HepG2 (cell line): ENCODE measurements around the gene CYBRD1. TPM values are rescaled to one million over a fixed set of nuclear protein-coding genes. Genes with fewer than 3 reads are reported as not detected.

Experiments used
- AGO1 ChIP-seq: fragments of 200-400 bp; formaldehyde crosslinking; IDR thresholded peaks from 2 replicates; pipeline ENCODE4 v1.6.1; 2017; ENCODE audit warnings: mild to moderate bottlenecking, low read depth, low read length, moderate library complexity; ENCODE audit not compliant: poor library complexity, severe bottlenecking
- ARNTL ChIP-seq: sonication (generic); formaldehyde crosslinking; IDR thresholded peaks from 2 replicates; pipeline ENCODE4 v1.4.0; 2020; ENCODE audit warnings: mild to moderate bottlenecking, missing genetic modification reagents
- KLF11 ChIP-seq: IDR thresholded peaks from 2 replicates; pipeline ENCODE4 v1.6.1; 2016; ENCODE audit warnings: missing compliant biosample characterization
- MAFG ChIP-seq: sonication (generic); formaldehyde crosslinking; IDR thresholded peaks from 2 replicates; pipeline ENCODE4 v1.5.1; 2020; ENCODE audit warnings: mild to moderate bottlenecking, missing genetic modification reagents
- MAFK ChIP-seq, 2 experiments: IDR thresholded peaks in 1 of 2; conservative IDR thresholded peaks in 1 of 2; 2 replicates each; pipeline ENCODE4 v1.6.1; 2011; ENCODE audit warnings: improper control_type of control experiment in 2 of 2, low read length in 2 of 2
- NR2C2 ChIP-seq: sonication (generic); formaldehyde crosslinking; IDR thresholded peaks from 2 replicates; pipeline ENCODE4 v1.4.0; 2020; ENCODE audit warnings: missing genetic modification reagents, mild to moderate bottlenecking, moderate library complexity, borderline replicate concordance
- PITX1 ChIP-seq: sonication (generic); formaldehyde crosslinking; IDR thresholded peaks from 2 replicates; pipeline ENCODE4 v1.5.1; 2020; ENCODE audit warnings: mild to moderate bottlenecking, missing genetic modification reagents
- TCF7L2 ChIP-seq: IDR thresholded peaks from 2 replicates; pipeline ENCODE4 v1.6.1; 2011; ENCODE audit warnings: mild to moderate bottlenecking, low read depth, low read length, moderate library complexity
- YY1 ChIP-seq: IDR thresholded peaks from 2 replicates; pipeline ENCODE4 v1.6.1; 2011; ENCODE audit warnings: low read length, low read depth, moderate library complexity, mild to moderate bottlenecking; ENCODE audit not compliant: insufficient read depth, insufficient replicate concordance
- ZNF446 ChIP-seq: sonication (generic); formaldehyde crosslinking; IDR thresholded peaks from 2 replicates; pipeline ENCODE4 v1.5.0; 2020; ENCODE audit warnings: mild to moderate bottlenecking, missing genetic modification reagents
- ZNF772 ChIP-seq: sonication (generic); formaldehyde crosslinking; IDR thresholded peaks from 2 replicates; pipeline ENCODE4 v1.5.0; 2020; ENCODE audit warnings: mild to moderate bottlenecking, missing genetic modification reagents
- polyA plus RNA-seq, 8 experiments: library from polyadenylated mRNA; depleted of rRNA in 3 of 8; stranded (reverse) in 7 of 8; unstranded in 1 of 8; fragments of >200 nt; fragmentation: Illumina TruSeq in 4 of 8; extraction: Trizol in 4 of 8; gene quantifications; 2 replicates each; pipeline versions ENCODE4 v1.2.1 to v1.2.3, GENCODE V29; 2011 to 2016; ENCODE audit warnings: low read depth in 4 of 8, missing spikeins in 1 of 8, mixed read lengths in 1 of 8; ENCODE audit not compliant: insufficient read depth in 1 of 8
- total RNA-seq, 5 experiments: library from RNA; depleted of rRNA; stranded (reverse); fragments of >200 nt; fragmentation: Illumina TruSeq; extraction: Trizol; gene quantifications; 2 replicates each; pipeline ENCODE4 v1.2.3, GENCODE V29; 2016; ENCODE audit warnings: low read depth in 1 of 5
- TF ChIP-seq, protein P1 (sequence below), 2 experiments: fragments of 450-650 bp in 1 of 2; sonication (generic) in 1 of 2; formaldehyde crosslinking in 1 of 2; IDR thresholded peaks; 2 replicates each; pipeline versions ENCODE4 v1.6.1 to v1.8.0; 2016 to 2022; ENCODE audit warnings: antibody characterized with exemption in 1 of 2, mild to moderate bottlenecking in 1 of 2, missing genetic modification reagents in 1 of 2
- TF ChIP-seq, protein P2 (sequence below): sonication (generic); formaldehyde crosslinking; IDR thresholded peaks from 2 replicates; pipeline ENCODE4 v1.8.0; 2022; ENCODE audit warnings: missing genetic modification reagents, mild to moderate bottlenecking, borderline replicate concordance
- TF ChIP-seq, protein P3 (sequence below): sonication (generic); formaldehyde crosslinking; IDR thresholded peaks from 2 replicates; pipeline ENCODE4 v1.5.1; 2020; ENCODE audit warnings: mild to moderate bottlenecking, moderate library complexity, missing genetic modification reagents

The CYBRD1 gene
- total and polyA plus RNA-seq, 2 of the 13 experiments (the other 11 are each of a cell fraction or from before 2014, with no cell fraction given): 0.13 to 0.42 TPM

DNA sequence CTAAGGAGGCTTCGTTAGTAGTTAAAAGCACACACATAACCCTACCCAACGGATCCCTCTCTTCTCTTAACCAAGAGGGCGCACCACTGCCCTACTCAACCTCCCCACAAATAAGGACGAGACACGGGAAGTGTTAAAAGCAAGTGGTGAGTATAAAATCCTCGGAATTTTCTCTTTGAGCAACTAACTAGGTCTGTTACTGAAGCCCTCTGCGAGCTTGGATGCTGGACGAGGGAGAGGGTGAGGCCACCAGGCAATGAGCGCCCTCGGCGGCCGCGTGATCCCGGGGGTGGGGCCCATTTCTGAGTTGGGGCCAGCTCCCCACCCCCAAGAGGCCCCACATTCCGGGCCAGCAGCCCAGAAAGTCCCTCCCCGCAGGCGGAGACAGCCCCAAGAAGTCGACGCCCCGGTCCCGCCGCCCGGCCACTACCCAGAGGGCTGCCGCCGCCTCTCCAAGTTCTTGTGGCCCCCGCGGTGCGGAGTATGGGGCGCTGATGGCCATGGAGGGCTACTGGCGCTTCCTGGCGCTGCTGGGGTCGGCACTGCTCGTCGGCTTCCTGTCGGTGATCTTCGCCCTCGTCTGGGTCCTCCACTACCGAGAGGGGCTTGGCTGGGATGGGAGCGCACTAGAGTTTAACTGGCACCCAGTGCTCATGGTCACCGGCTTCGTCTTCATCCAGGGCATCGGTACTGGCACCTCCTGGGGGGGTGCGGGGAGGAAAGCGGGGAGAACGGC, at the start of gene CYBRD1 (continued):
- TF ChIP-seq, protein P1, sequence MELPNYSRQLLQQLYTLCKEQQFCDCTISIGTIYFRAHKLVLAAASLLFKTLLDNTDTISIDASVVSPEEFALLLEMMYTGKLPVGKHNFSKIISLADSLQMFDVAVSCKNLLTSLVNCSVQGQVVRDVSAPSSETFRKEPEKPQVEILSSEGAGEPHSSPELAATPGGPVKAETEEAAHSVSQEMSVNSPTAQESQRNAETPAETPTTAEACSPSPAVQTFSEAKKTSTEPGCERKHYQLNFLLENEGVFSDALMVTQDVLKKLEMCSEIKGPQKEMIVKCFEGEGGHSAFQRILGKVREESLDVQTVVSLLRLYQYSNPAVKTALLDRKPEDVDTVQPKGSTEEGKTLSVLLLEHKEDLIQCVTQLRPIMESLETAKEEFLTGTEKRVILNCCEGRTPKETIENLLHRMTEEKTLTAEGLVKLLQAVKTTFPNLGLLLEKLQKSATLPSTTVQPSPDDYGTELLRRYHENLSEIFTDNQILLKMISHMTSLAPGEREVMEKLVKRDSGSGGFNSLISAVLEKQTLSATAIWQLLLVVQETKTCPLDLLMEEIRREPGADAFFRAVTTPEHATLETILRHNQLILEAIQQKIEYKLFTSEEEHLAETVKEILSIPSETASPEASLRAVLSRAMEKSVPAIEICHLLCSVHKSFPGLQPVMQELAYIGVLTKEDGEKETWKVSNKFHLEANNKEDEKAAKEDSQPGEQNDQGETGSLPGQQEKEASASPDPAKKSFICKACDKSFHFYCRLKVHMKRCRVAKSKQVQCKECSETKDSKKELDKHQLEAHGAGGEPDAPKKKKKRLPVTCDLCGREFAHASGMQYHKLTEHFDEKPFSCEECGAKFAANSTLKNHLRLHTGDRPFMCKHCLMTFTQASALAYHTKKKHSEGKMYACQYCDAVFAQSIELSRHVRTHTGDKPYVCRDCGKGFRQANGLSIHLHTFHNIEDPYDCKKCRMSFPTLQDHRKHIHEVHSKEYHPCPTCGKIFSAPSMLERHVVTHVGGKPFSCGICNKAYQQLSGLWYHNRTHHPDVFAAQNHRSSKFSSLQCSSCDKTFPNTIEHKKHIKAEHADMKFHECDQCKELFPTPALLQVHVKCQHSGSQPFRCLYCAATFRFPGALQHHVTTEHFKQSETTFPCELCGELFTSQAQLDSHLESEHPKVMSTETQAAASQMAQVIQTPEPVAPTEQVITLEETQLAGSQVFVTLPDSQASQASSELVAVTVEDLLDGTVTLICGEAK (IDR thresholded peaks at IDR 0.05): no peak
- TF ChIP-seq, protein P1 (CRISPR knock-in tag; IDR thresholded peaks at IDR 0.05): no peak
- TF ChIP-seq AGO1 (no peak), ZNF772 (no peak), YY1 (no peak), PITX1 (CRISPR knock-in tag) (no peak), KLF11 (CRISPR knock-in tag) (no peak), ARNTL (CRISPR knock-in tag) (no peak), MAFG (CRISPR knock-in tag) (no peak), TCF7L2 (no peak), ZNF446 (CRISPR knock-in tag) (0 out of 2 replicates have a peak, but pooled peaks have one; percentile 0), MAFK (conservative IDR thresholded peaks at IDR 0.05 in 1 of 2, IDR thresholded peaks at IDR 0.05 in 1 of 2; ENCODE audit: low read length in 2 of 2) (no peak), NR2C2 (CRISPR knock-in tag) (no peak)
- TF ChIP-seq, protein P2, sequence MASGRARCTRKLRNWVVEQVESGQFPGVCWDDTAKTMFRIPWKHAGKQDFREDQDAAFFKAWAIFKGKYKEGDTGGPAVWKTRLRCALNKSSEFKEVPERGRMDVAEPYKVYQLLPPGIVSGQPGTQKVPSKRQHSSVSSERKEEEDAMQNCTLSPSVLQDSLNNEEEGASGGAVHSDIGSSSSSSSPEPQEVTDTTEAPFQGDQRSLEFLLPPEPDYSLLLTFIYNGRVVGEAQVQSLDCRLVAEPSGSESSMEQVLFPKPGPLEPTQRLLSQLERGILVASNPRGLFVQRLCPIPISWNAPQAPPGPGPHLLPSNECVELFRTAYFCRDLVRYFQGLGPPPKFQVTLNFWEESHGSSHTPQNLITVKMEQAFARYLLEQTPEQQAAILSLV (CRISPR knock-in tag): peak; percentile 50; the same call in 1 of the 2 replicates
- TF ChIP-seq, protein P3, sequence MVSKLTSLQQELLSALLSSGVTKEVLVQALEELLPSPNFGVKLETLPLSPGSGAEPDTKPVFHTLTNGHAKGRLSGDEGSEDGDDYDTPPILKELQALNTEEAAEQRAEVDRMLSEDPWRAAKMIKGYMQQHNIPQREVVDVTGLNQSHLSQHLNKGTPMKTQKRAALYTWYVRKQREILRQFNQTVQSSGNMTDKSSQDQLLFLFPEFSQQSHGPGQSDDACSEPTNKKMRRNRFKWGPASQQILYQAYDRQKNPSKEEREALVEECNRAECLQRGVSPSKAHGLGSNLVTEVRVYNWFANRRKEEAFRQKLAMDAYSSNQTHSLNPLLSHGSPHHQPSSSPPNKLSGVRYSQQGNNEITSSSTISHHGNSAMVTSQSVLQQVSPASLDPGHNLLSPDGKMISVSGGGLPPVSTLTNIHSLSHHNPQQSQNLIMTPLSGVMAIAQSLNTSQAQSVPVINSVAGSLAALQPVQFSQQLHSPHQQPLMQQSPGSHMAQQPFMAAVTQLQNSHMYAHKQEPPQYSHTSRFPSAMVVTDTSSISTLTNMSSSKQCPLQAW (CRISPR knock-in tag): 0 out of 2 replicates have a peak, but pooled peaks have one; percentile 36
